SK-N-SH (cell line): ENCODE data around the gene MYO3A.

Source experiments
- CTCF ChIP-seq: fragments of 200-600 bp; sonication (generic); IDR thresholded peaks from 2 replicates; pipeline ENCODE4 v1.6.1; 2017; ENCODE audit warnings: antibody characterized with exemption, mild to moderate bottlenecking, moderate library complexity
- EZH2phosphoT487 ChIP-seq: fragments of 200-600 bp; sonication (generic); IDR thresholded peaks from 2 replicates; pipeline ENCODE4 v1.6.1; 2017; ENCODE audit warnings: low read depth, mixed run types, mild to moderate bottlenecking, antibody characterized with exemption, moderate library complexity, borderline replicate concordance
- FOXM1 ChIP-seq: IDR thresholded peaks from 2 replicates; pipeline ENCODE4 v1.4.0; 2012; ENCODE audit warnings: low read depth, mild to moderate bottlenecking
- MAX ChIP-seq: IDR thresholded peaks from 2 replicates; pipeline ENCODE4 v1.4.0; 2012; ENCODE audit warnings: low read depth
- PBX3 ChIP-seq: IDR thresholded peaks from 2 replicates; pipeline ENCODE4; 2012
- POLR2AphosphoS5 ChIP-seq: IDR thresholded peaks from 2 replicates; pipeline ENCODE4 v1.6.1; 2012; ENCODE audit warnings: low read depth, low read length
- RAD21 ChIP-seq: IDR thresholded peaks from 2 replicates; pipeline ENCODE4 v1.6.1; 2012; ENCODE audit warnings: mild to moderate bottlenecking, low read length
- RCOR1 ChIP-seq: fragments of 150-350 bp; IDR thresholded peaks from 2 replicates; pipeline ENCODE4 v1.6.1; 2017; ENCODE audit warnings: antibody characterized with exemption, low read length
- SMC3 ChIP-seq: IDR thresholded peaks from 2 replicates; pipeline ENCODE4 v1.6.1; 2012; ENCODE audit warnings: low read depth, low read length, improper control_type of control experiment
- TAF1 ChIP-seq: IDR thresholded peaks from 2 replicates; pipeline ENCODE4 v1.6.1; 2012; ENCODE audit warnings: low read depth, mild to moderate bottlenecking, low read length, moderate library complexity, borderline replicate concordance

- TF ChIP-seq CTCF (no peak), TAF1 (no peak), PBX3 (no peak), FOXM1 (no peak), POLR2AphosphoS5 (no peak), RCOR1 (no peak), RAD21 (no peak), MAX (no peak), EZH2phosphoT487 (no peak), SMC3 (no peak)
Measured at GRCh38 chr10:26052326-26052725, 118.3 kb downstream of the MYO3A start.
